ENCODE data around the gene OR2Z1. TPM values are rescaled to one million over a fixed set of nuclear protein-coding genes. Genes with fewer than 3 reads are reported as not detected.

Gene OR2Z1, protein sequence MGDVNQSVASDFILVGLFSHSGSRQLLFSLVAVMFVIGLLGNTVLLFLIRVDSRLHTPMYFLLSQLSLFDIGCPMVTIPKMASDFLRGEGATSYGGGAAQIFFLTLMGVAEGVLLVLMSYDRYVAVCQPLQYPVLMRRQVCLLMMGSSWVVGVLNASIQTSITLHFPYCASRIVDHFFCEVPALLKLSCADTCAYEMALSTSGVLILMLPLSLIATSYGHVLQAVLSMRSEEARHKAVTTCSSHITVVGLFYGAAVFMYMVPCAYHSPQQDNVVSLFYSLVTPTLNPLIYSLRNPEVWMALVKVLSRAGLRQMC
- polyA plus RNA-seq (ENCODE audit: insufficient read length in 3 of 3): not detected

DNA sequence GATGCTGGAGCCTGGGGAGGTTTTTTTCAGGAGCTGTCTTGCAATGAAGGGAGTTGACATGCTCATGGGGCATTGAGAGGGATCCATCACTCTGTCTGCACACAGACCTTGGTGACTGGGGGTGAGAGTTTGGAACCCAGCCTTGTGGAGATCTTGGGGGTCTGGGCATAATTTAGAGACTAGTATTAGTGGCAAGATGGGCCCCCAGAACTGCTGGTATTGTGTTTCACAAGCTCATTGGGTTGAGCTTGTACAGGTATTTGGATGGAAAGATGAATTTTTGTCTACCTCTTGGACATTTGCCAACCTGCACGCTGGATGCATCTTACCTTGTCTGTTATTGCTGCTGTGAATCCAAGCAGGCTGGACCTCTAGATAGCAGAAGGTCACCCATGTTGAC lies at the start of gene OR2Z1:
Gene OR2Z1 (plus strand): TSS at position 301 of the 400 bp plus-strand sequence. CDS start 9,395 bp downstream, outside the sequence.
- DNase-seq (ENCODE audit: low read depth in 3 of 3, low spot score in 2 of 3): no peak

DNA sequence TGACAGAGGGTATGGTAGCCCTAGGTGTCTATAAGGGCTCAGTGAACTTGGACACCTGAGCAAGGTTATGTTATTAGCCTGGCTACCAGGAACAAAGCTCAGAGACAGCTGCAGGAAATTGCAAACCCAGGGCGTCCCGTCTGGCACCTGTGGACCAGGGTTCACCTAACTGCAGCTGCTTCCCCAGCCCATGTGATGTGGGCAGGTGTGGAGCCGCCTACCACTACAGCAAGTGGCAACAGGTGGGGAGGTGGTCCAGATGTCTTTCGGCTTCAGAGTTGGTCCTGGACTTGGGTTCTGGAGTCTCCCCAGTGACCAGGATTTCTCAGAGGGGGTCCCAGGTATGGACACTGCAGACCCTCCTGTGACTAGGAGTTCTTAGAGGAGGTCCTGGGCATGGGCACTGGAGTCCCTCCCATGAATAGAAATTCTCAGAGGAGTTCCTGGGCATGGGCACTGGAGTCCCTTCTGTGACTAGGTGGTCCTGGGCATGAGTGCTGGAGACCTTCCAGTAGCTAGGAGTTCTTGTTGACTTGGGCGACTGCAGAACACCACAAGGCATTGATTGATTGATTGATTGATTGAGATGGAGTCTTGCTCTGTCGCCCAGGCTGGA lies 48.0 kb upstream of the OR2Z1 start:
- no peak for DNase-seq (ENCODE audit: low read depth in 3 of 3, low spot score in 2 of 3)

DNA sequence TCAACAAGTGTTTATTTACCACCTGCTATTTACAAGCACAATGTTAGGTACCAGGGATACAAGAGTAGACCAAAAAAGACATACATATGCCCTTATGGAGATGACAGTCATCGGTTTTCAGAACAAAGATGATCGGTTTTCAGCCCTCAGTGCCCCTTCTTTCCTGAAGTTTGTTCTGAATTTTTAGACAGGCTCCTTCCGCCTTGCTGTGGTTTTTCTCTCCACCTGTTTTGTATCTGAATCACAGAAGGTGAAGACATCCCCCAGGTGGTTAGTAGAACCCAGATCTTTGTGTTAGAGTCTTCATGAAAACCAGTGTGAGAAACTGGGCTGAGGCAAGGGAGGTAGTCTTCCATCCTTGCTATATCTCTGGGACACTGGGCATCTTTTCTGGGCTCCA lies 46.4 kb upstream of the OR2Z1 start:
- no peak for DNase-seq (ENCODE audit: low read depth in 3 of 3, low spot score in 2 of 3)

DNA sequence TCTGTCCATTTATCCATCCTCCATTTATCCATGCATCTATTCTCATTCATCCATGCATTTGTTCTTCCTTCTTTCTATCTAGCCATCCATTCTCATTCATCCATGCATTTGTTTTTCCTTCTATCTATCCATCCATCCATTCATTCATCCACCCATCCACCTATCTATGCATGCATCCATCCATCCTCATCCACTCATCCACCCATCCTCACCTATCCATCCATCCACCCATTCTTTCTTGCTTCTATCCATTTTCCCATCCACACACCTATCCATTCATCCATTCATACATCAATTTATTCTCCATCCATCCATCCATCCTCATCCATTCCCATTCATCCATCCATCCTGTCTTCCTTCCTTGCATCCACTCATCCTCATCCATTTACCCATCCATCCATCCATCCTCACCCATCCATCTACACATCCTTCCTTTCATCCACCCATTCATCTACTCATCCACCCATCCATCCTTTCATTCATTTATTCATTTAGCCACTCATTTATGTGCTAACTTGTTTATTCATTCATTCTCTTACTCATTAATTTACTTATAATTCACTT lies 43.1 kb upstream of the OR2Z1 start:
- DNase-seq (ENCODE audit: low read depth in 3 of 3, low spot score in 2 of 3): no peak

DNA sequence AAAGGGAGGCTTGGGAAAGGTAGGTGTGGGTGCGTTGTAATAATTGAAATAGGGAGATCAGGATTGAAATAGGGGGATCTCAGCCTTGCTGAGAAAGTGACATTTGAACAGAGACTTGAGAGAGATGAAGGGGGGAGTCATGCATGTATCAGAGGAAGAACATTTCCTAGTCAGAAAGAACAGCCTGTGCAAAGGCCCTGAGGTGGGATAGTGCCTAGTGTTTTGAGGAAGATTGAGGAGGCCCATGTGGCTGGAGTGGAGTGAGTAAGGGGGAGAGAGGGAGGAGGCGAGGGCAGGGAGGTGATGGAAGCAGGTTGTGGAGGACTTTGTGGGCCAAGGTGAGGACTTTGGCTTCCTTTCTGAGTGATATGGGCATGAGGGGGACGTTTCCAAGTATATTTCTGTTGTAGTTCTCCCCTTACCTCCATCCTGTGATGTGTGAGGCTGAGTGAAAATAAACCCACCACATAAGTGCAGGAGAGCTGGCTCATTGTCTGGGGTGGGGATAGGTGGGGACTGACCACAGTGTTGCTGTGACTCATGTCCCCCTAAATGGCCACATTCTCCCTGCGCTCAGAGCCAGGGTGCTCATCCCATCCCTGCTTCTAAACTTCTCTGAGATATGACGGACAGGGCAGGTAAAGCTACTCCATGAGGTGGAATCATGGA lies 40.6 kb upstream of the OR2Z1 start:
- no peak for DNase-seq (ENCODE audit: low read depth in 3 of 3, low spot score in 2 of 3)

DNA sequence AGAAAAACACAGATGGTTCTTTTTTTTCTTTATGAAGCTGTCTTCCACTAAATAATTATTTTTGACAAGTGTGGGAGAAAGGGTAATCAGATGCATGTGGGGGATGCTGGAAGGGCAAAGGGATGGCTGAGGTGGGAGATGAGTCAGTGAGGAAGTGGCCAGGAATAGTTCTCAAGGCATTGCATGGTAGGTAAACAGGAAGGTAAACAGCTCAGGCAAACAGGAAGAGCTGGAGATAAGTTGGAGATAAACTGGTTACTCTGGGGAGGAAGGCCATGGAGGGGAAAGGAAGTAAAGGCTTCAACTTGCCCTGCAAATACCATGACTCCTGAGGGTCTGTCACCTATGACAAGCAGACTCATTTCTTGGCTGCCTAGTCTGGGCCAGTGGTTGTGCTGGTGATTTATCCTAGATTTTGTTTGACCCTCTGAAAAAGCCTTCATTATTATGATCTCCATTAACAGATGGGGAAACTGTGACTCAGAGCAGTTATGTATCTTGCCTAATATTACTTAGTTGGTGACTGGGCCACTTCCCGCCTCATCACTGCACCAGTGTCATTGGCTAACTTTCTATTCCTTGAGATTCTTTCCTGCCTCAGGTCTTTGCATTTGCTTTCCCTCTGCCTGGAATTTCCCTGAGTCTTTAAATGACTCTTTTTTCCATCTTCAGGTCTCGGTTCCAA lies 39.9 kb upstream of the OR2Z1 start:
- DNase-seq (ENCODE audit: low read depth in 3 of 3, low spot score in 2 of 3): no peak

DNA sequence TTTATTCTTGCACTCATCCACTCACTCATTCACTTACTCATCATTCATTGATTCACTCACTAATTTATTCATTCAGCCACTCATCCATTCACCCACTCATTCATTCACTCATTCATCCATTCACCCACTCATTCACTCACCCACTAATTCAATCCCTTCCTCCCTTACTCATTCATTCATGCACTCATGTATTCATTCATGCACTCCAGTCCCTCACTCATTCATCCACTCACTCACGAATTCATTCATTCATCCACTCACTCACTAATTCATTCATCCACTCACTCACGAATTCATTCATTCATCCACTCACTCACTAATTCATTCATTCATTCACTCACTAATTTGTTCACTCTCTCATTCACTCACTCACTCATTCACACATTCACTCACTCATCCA lies 39.0 kb upstream of the OR2Z1 start:
- no peak for DNase-seq (ENCODE audit: low read depth in 3 of 3, low spot score in 2 of 3)

DNA sequence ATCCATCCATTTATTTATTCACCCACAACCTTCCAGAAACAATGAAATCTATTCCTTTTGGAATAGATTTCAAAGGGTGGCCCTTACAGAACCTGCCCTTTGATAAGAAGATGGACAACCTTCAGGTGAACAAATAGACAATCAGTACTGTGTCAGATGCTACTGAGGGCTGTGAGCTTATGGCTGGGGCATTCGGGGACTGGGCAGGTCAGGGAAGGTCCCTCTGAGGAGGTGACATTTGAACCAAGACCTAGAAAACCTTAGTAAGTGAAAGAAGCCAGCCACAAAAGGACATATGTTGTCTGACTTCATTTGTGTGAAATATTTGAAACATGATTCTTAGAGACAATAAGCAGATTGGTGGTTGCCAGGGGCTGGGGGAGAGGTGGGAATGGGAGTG lies 38.5 kb upstream of the OR2Z1 start:
- DNase-seq (ENCODE audit: low read depth in 3 of 3, low spot score in 2 of 3): no peak

DNA sequence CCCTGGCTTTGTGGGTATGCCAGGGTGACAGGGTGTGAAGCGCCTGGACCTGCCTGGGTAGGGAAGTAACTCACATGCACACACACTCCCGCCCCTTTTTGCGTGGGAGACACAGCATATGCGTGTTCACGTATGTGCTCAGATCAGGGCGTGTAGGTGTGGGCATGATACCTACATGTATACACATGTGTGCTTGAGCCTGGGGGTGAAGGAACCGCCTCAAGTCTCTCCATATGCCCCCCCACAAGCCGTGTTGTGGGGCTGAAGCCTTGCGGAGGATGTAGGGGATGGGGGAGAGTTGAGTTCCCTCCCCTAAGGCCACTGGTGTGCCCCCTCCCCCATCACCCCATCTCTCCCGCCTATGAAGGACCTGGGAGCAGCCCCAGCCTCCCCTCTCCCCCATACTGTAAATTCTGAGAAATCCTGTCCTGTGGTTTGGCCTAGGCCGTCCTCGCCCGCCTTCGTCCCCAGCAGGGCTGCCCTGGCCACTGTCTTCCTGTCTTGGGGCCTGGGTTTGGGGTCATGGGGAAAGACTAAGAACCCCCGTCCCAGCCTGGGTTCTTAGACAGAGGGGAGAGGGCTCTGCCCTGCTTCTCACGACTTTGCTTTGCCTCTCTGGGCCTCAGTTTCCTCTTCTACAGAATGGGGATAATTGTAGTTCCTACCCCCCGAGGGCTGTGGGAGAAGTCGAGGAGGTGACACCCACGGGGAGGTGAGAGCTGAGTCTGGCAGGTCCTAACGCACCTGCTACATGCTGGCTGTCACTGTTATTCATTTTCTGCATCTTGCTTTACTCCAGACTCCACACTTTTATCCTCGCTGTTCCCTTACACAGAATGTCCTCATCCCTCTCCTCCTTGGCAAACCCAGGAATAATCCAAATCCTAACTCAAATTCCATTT lies 37.2 kb upstream of the OR2Z1 start:
- DNase-seq (ENCODE audit: low read depth in 3 of 3, low spot score in 2 of 3): no peak

DNA sequence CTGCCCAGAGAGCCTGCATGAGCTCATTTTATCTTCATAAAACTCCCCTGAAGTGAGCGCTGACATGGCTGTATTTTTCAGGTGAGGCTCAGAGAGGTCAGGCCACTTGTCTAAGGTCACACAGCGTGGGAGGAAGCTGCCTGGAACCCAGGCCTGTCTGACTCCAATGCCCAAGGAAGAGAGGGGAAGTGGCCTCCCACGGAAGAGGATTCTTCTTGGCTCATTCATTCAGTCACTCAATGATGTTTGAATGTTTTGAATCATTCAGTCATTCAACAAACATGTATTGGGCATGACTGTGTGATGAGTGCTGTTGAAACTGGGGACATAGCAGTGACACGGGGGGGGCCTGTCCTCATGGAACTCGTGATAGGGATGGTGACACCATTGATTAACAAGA lies 34.9 kb upstream of the OR2Z1 start:
- no peak for DNase-seq (ENCODE audit: low read depth in 3 of 3, low spot score in 2 of 3)

DNA sequence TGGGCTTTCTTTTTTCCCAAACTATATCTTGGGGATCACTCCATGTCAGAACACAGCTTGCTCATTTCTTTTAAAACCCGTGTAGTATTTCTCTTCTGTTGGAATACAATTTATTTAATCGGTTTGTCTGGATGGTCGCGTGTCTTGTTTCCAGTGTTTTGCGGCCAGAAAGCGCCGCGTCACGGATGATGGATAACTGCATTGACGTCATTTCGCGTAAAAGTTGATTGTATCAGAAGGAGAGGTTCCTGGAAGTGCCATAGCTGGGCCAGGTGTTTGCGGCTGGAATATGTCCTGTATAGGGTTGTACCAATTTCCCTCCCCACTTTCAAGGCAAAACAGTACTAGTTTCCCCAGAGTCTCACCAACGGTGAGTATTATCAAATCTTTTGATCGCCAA lies 32.5 kb upstream of the OR2Z1 start:
- no peak for DNase-seq (ENCODE audit: low read depth in 3 of 3, low spot score in 2 of 3)

DNA sequence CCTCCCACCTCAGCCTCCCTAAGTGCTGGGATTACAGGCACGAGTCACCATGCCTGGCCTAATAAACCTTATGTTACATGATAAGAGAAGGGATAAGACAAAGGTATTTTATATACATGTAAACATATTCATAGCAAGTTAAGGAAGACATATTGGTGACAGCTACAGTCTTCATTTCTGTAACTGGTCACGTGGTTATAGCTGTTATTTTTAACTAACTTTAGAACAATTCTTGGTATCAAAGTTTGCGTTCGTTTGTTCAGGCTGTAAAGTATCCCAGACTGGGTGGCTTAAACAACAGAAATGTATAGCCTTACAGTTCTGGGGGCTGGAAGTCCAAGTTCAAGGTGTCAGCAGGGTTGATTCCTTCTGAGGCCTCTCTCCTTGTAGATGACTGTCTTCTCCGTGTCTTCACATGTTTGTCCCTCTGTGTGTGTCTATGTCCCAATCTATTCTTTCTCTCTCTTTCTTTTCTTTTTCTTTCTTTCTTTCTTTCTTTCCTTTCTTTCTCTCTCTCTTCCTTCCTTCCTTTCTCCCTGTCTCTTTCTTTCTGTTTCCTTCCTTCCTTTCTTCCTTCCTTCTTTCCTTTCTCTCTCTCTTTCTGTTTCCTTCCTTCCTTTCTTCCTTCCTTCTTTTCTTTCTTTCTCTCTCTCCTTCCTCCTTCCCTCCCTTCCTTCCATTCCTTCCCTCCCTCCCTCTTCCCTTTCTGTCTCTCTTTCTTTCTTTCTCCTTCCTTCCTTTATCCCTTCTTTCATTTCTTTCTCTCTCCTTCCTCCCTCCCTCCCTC lies 30.5 kb upstream of the OR2Z1 start:
- no peak for DNase-seq (ENCODE audit: low read depth in 3 of 3, low spot score in 2 of 3)

DNA sequence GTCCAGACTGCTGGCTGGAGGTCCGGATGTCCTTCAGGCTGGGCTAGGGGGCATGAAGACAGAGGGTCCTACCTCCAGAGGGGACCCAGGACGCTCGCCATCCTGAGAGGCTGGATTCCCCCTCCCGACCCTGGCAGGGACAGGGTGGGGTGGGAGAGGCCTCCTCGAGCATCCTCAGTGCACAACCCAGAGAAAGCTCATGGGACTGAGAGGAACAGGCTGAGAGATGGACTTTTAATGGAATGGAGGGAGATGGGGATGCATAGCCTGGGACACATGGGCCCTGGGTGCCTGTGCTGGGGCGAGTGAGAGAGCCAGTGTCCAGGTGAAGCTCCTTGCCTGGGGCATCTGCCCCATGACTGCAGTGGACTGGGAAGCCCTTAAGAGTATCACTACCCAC lies 25.9 kb upstream of the OR2Z1 start:
- no peak for DNase-seq (ENCODE audit: low read depth in 3 of 3, low spot score in 2 of 3)

DNA sequence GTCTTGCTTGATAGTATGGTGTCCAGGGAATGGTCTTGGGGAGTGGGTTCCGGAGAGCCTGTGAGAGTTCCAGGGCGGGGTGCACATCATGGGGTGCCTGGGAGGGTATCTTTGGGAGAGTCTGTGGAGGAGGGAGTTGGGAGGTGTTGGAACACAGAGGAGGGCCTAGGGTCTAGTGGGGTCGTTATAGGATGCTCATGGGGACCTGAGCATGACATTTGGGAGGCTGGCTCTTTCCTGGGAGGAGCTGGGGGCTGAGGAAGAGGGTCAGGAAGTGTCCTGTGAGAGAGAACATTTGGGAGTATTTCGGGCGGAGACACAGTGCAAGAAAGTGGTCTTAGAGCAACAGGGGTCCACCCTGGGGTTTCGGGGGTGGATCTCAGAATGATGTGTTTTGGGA lies 25.5 kb upstream of the OR2Z1 start:
- DNase-seq (ENCODE audit: low read depth in 3 of 3, low spot score in 2 of 3): no peak

DNA sequence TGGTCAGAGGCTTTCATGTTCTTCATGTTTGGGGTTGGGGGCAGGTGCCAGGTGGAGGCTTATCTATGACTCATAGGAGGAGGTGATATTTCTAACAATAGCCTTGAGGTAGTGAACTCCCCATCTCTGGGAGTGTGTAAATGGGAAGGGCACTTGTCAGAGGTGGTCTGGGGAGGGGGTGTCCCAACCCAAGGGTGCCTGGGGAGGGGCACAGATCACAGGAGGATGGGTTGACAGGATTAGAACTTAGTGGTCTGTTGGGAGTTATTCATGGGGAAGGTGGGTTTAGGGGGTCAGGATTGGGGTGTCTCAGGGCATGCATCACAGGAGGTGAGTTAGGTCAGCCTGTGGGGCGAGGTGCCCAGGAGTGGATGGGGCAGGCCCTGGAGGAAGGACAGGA lies 24.4 kb upstream of the OR2Z1 start:
- DNase-seq (ENCODE audit: low read depth in 3 of 3, low spot score in 2 of 3): no peak

DNA sequence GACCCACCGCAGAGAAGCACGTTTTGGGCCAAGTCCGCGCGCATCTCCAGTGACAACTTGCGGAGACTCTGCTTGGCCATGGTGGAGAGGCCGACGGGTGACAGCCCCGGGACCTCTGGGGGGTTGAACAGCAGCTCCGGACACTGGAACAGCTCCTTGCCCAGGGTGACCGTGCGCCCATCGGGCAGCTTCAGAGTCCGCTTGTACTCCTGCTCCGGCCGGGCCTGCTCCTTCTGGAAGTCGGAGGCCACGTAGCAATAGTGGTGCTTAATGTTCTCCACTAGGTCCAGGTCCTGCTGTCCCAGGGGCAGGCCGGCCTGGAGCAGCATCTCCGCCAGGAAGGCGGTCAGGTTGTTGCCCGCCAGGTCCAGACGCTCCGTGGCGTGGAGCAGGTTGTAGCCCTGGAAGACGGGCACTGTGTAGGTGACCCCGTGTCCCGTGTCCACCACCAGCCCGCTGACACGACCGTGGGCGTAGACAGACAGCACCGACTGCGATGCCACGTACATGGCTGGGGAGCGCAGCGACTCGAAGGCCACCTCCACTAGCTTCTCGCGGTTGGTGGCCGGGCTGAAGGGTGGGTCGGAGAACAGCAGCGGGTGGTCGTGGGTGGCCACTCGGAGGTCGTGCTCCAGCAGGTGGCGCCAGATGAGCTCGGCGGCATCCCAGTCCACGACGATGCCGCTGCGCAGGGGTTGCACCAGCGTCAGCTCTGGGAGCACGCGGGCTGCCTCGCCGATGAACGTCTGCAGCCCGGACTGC lies 23.6 kb upstream of the OR2Z1 start:
- DNase-seq (ENCODE audit: low read depth in 3 of 3, low spot score in 2 of 3): no peak

DNA sequence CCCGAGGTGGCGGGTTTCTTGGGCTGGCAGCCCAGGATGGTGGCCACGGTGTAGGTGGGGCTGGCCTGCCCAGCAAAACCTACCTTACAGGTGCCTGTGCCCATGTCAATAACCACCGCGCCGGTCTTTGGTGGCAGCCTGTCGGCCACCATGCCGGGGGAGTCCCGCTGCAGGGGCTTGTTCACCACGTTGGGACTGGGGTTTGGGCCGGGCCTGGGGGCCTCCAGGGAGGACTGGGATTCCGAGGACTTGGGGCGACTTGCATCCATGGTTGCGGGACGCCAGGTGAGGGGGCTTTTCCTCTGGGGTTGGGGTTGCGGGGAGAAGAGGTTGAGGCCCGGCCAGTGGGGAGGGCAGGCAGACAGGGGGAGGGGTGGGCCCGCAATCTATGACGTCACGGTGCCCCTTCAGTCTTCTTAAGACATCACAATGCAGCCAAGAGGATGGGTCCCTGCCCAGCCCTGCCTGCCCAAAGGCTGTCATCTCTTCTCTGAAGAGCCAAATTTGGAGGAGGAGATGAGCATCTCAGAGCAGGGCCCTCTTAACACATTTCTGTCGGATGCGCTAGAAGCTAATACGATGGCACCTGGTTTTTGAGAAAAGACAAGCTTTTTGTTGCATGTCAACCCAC lies 22.9 kb upstream of the OR2Z1 start, which contains the start of gene ACTL9:
Gene ACTL9 (minus strand): TSS at position 363 of the 631 bp plus-strand sequence. CDS start 94 bp downstream, at position 269.
- no peak for DNase-seq (ENCODE audit: low read depth in 3 of 3, low spot score in 2 of 3)

DNA sequence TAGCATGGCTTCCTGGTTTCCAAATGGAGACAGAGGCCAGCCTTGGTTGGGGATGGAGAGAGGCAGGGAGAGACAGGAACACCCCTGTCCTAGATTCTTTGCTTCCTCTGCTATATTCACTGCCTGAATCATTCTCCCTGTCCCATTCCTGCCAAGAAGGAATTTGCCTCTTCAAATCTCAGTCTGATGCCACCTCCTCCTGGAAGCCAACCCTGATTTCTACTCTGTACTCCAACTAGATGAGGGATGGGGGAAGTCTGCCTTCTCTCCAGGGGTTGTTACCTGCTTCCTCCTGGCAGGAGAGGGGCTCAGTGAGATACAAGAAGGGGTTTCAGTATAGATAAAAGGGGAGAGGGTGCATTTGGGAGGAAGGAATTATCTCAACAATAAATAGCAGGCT lies 21.5 kb upstream of the OR2Z1 start:
- no peak for DNase-seq (ENCODE audit: low read depth in 3 of 3, low spot score in 2 of 3)

All from right renal cortex interstitium (tissue), 3 donors.